OCI-LY1 (cell line): ENCODE measurements around the gene COL15A1.

Experiments used
- CTCF ChIP-seq: fragments of 200-600 bp; sonication (generic), shearing (Covaris generic); IDR thresholded peaks from 2 replicates; pipeline ENCODE4 v1.5.1; 2017; ENCODE audit warnings: mild to moderate bottlenecking, antibody characterized with exemption, low read length, moderate library complexity, mixed read lengths
- EZH2 ChIP-seq: fragments of 200-600 bp; sonication (generic), shearing (Covaris generic); IDR thresholded peaks from 2 replicates; pipeline ENCODE4 v1.8.0; 2017; ENCODE audit warnings: borderline replicate concordance, mixed run types, mild to moderate bottlenecking, antibody characterized with exemption, low read length, moderate library complexity, mixed read lengths

GRCh38 chr9:99107421-99107820, 163.7 kb downstream of the COL15A1 start:
- no peak for TF ChIP-seq CTCF
- no peak for TF ChIP-seq EZH2
